H9 (cell line): Measurements from ENCODE around the gene PPAN. TPM values are rescaled to one million over a fixed set of nuclear protein-coding genes. Genes with fewer than 3 reads are reported as not detected.
A peak's percentile ranks its signal among the peaks of the same experiment; 100 is the strongest.

Source experiments
- DNase-seq: peaks from one replicate; pipeline ENCODE4 v3.0.0-alpha.2; 2017
- H2AFZ ChIP-seq: one replicate; pipeline ENCODE4 v1.6.1; 2013; ENCODE audit warnings: mild to moderate bottlenecking, low read length, control low read depth, moderate library complexity
- H2AK5ac ChIP-seq: 2 replicates; pipeline ENCODE4 v1.6.1; 2013; ENCODE audit warnings: low read length, control low read depth, mixed read lengths; ENCODE audit not compliant: insufficient read length
- H2BK120ac ChIP-seq: one replicate; pipeline ENCODE4 v1.6.1; 2013; ENCODE audit warnings: low read depth, mild to moderate bottlenecking, low read length, control low read depth, inconsistent platforms; ENCODE audit not compliant: poor library complexity, severe bottlenecking
- H2BK12ac ChIP-seq: 2 replicates; pipeline ENCODE4 v1.6.1; 2013; ENCODE audit warnings: low read length, control low read depth, mixed read lengths, low read depth; ENCODE audit not compliant: insufficient read length
- H2BK15ac ChIP-seq: 2 replicates; pipeline ENCODE4 v1.6.1; 2013; ENCODE audit warnings: low read depth, low read length, control low read depth
- H2BK20ac ChIP-seq: one replicate; pipeline ENCODE4 v1.6.1; 2013; ENCODE audit warnings: low read depth, mild to moderate bottlenecking, low read length, control low read depth, inconsistent platforms; ENCODE audit not compliant: poor library complexity, severe bottlenecking
- H2BK5ac ChIP-seq: 2 replicates; pipeline ENCODE4 v1.6.1; 2013; ENCODE audit warnings: low read length, control low read depth, mixed read lengths; ENCODE audit not compliant: insufficient read length
- H3K14ac ChIP-seq: 2 replicates; pipeline ENCODE4 v1.6.1; 2013; ENCODE audit warnings: low read length, control low read depth; ENCODE audit not compliant: insufficient read depth
- H3K18ac ChIP-seq: 2 replicates; pipeline ENCODE4 v1.6.1; 2013; ENCODE audit warnings: low read depth, mild to moderate bottlenecking, mixed read lengths, low read length, control low read depth; ENCODE audit not compliant: insufficient read length
- H3K23ac ChIP-seq: 2 replicates; pipeline ENCODE4 v1.6.1; 2013; ENCODE audit warnings: low read length, control low read depth, mixed read lengths, low read depth; ENCODE audit not compliant: insufficient read length
- H3K23me2 ChIP-seq: 2 replicates; pipeline ENCODE4 v1.6.1; 2013; ENCODE audit warnings: low read depth, mild to moderate bottlenecking, mixed read lengths, low read length, control low read depth; ENCODE audit not compliant: insufficient read length, poor library complexity, severe bottlenecking
- H3K27ac ChIP-seq: 2 replicates; pipeline ENCODE4 v1.5.1; 2013; ENCODE audit warnings: low read length, control low read depth, mixed read lengths, low read depth; ENCODE audit not compliant: insufficient read length
- H3K27me3 ChIP-seq: 2 replicates; pipeline ENCODE4 v1.6.1; 2013; ENCODE audit warnings: low read length, control low read depth, inconsistent platforms; ENCODE audit not compliant: insufficient read depth
- H3K4ac ChIP-seq: 2 replicates; pipeline ENCODE4 v1.6.1; 2013; ENCODE audit warnings: low read depth, mild to moderate bottlenecking, control low read depth, inconsistent platforms, low read length, moderate library complexity
- H3K4me1 ChIP-seq: 2 replicates; pipeline ENCODE4 v1.6.1; 2013; ENCODE audit warnings: low read length, control low read depth, inconsistent platforms; ENCODE audit not compliant: insufficient read depth
- H3K4me2 ChIP-seq: 2 replicates; pipeline ENCODE4 v1.6.1; 2013; ENCODE audit warnings: low read length, control low read depth, mixed read lengths; ENCODE audit not compliant: insufficient read length, insufficient read depth
- H3K56ac ChIP-seq: 2 replicates; pipeline ENCODE4 v1.6.1; 2013; ENCODE audit warnings: low read depth, mild to moderate bottlenecking, mixed read lengths, low read length, control low read depth; ENCODE audit not compliant: insufficient read length
- H3K79me1 ChIP-seq: 2 replicates; pipeline ENCODE4 v1.6.1; 2013; ENCODE audit warnings: low read depth, mild to moderate bottlenecking, moderate library complexity, low read length, control low read depth, inconsistent platforms; ENCODE audit not compliant: insufficient read depth, poor library complexity, severe bottlenecking
- H3K79me2 ChIP-seq: 2 replicates; pipeline ENCODE4 v1.6.1; 2013; ENCODE audit warnings: low read length, control low read depth, inconsistent platforms; ENCODE audit not compliant: insufficient read depth
- H3K9ac ChIP-seq: 2 replicates; pipeline ENCODE4 v1.6.1; 2013; ENCODE audit warnings: low read length, control low read depth, mixed read lengths; ENCODE audit not compliant: insufficient read length; ENCODE audit errors: extremely low read depth
- H3K9me3 ChIP-seq: one replicate; pipeline ENCODE4 v1.6.1; 2013; ENCODE audit warnings: low read depth, low read length, inconsistent platforms; ENCODE audit not compliant: control insufficient read depth
- H3T11ph ChIP-seq: one replicate; pipeline ENCODE4 v1.6.1; 2013; ENCODE audit warnings: mild to moderate bottlenecking, low read length, control low read depth, inconsistent platforms
- H4K20me1 ChIP-seq: one replicate; pipeline ENCODE4 v1.6.1; 2013; ENCODE audit not compliant: control insufficient read depth, insufficient read length, insufficient read depth
- H4K5ac ChIP-seq: 2 replicates; pipeline ENCODE4 v1.6.1; 2013; ENCODE audit warnings: low read depth, mild to moderate bottlenecking, mixed read lengths, low read length, control low read depth; ENCODE audit not compliant: insufficient read length
- H4K8ac ChIP-seq: replicated peaks from 2 replicates; pipeline ENCODE4 v1.6.1; 2013; ENCODE audit warnings: low read length, control low read depth, mixed read lengths, low read depth; ENCODE audit not compliant: insufficient read length
- H4K91ac ChIP-seq: 2 replicates; pipeline ENCODE4 v1.6.1; 2013; ENCODE audit warnings: low read depth, mild to moderate bottlenecking, moderate library complexity, mixed read lengths, low read length, control low read depth; ENCODE audit not compliant: insufficient read length
- H3K27ac Mint-ChIP-seq, 3 experiments: 2 replicates in 2 of 3; 3 replicates in 1 of 3; pipeline ENCODE4 v1.8.0; 2020 to 2021; ENCODE audit warnings: mixed read lengths in 3 of 3, mild to moderate bottlenecking in 1 of 3, moderate library complexity in 1 of 3
- H3K27me3 Mint-ChIP-seq: 2 replicates; pipeline ENCODE4 v1.8.0; 2021; ENCODE audit warnings: low read depth, mild to moderate bottlenecking, moderate library complexity, mixed read lengths
- H3K36me3 Mint-ChIP-seq, 3 experiments: 2 replicates in 2 of 3; 3 replicates in 1 of 3; pipeline ENCODE4 v1.8.0; 2020 to 2021; ENCODE audit warnings: low read depth in 3 of 3, mixed read lengths in 3 of 3; ENCODE audit not compliant: insufficient read depth in 1 of 3
- H3K4me1 Mint-ChIP-seq, 2 experiments: 2 replicates each; pipeline ENCODE4 v1.8.0; 2020; ENCODE audit warnings: mixed read lengths in 2 of 2
- H3K4me3 Mint-ChIP-seq, 2 experiments: 2 replicates in 1 of 2; 3 replicates in 1 of 2; pipeline ENCODE4 v1.8.0; 2020 to 2021; ENCODE audit warnings: mild to moderate bottlenecking in 2 of 2, mixed read lengths in 2 of 2, moderate library complexity in 1 of 2
- H3K9me3 Mint-ChIP-seq, 2 experiments: 2 replicates in 1 of 2; 3 replicates in 1 of 2; pipeline ENCODE4 v1.8.0; 2020; ENCODE audit warnings: mild to moderate bottlenecking in 2 of 2, mixed read lengths in 2 of 2, moderate library complexity in 1 of 2
- WGBS: extraction: QIAGEN DNeasy Blood & Tissue Kit; methylation state at CpG from one replicate; pipeline ENCODE4 v1.1.7; 2013; ENCODE audit warnings: missing lambda C conversion rate, low lambda C conversion rate, mixed read lengths; ENCODE audit not compliant: insufficient read length; ENCODE audit errors: extremely low coverage; 5-methylcytosine and 5-hydroxymethylcytosine counted together
- total RNA-seq: library from RNA; stranded (reverse); gene quantifications from 2 replicates; pipeline ENCODE4 v1.2.1, GENCODE V29; 2021
- TF ChIP-seq, protein P1 (sequence below): fragments of 200-600 bp; sonication (generic); conservative IDR thresholded peaks from 3 replicates; pipeline ENCODE4 v1.8.0; 2021; ENCODE audit warnings: antibody characterized with exemption, mild to moderate bottlenecking

PPAN gene
- total RNA-seq, 1 experiment from 2014 or later: 157 TPM

- no peak overlapping the region for H2AK5ac ChIP-seq
- WGBS: no CpG with 5 or more reads among the region's 10 CpGs
- H3K79me1 ChIP-seq: no peaks in the 10 kb centered on the region
Measured at GRCh38 chr19:10107254-10107653, 1.1 kb downstream of the PPAN start.

More at GRCh38 chr19:10107254-10107653, 1.1 kb downstream of the PPAN start:
- Mint-ChIP-seq H3K27me3 (no peaks in the 10 kb centered on the region; the same call in 1 of the 2 replicates), H3K4me3 (peak overlapping the region; percentile 90 to 94), H3K4me1 (peaks cover 4 to 16% of the 10 kb centered on the region in 2 experiments; a peak in 3 of 4 replicates), H3K9me3 (no peaks in the 10 kb centered on the region; a peak in 1 of 5 replicates), H3K36me3 (peaks cover 33 to 52% (median 49%) of the 10 kb centered on the region in 3 experiments), H3K27ac (peak overlapping the region; percentile 37 to 96 (median 91); a peak in 3 of 7 replicates)
- DNase-seq: no peak
- no peak overlapping the region for H2BK120ac ChIP-seq
- H3K4me2 ChIP-seq: peak overlapping the region; percentile 88
- H4K5ac ChIP-seq: no peak overlapping the region
- H3K9me3 ChIP-seq: no peaks in the 10 kb centered on the region
- no peaks in the 10 kb centered on the region for H4K20me1 ChIP-seq
- H3K23me2 ChIP-seq: peaks cover 7% of the 10 kb centered on the region
- H3K56ac ChIP-seq: no peak overlapping the region
- H3K79me2 ChIP-seq: peaks cover 7% of the 10 kb centered on the region; the same call in 1 of the 2 replicates
- H3T11ph ChIP-seq: no peak overlapping the region
- no peaks in the 10 kb centered on the region; the same call in 1 of the 2 replicates for H3K4me1 ChIP-seq
- H2AFZ ChIP-seq: no peak overlapping the region
- no peak overlapping the region for H2BK5ac ChIP-seq
- H3K23ac ChIP-seq: no peak overlapping the region
- H2BK15ac ChIP-seq: no peak overlapping the region
- no peak overlapping the region for H4K8ac ChIP-seq
- no peak overlapping the region for H3K14ac ChIP-seq
- H4K91ac ChIP-seq: no peak overlapping the region
- no peak overlapping the region for H2BK12ac ChIP-seq
- H3K4ac ChIP-seq: no peak overlapping the region
- H3K27me3 ChIP-seq: no peaks in the 10 kb centered on the region
- no peak overlapping the region for H3K18ac ChIP-seq
- TF ChIP-seq, protein P1, sequence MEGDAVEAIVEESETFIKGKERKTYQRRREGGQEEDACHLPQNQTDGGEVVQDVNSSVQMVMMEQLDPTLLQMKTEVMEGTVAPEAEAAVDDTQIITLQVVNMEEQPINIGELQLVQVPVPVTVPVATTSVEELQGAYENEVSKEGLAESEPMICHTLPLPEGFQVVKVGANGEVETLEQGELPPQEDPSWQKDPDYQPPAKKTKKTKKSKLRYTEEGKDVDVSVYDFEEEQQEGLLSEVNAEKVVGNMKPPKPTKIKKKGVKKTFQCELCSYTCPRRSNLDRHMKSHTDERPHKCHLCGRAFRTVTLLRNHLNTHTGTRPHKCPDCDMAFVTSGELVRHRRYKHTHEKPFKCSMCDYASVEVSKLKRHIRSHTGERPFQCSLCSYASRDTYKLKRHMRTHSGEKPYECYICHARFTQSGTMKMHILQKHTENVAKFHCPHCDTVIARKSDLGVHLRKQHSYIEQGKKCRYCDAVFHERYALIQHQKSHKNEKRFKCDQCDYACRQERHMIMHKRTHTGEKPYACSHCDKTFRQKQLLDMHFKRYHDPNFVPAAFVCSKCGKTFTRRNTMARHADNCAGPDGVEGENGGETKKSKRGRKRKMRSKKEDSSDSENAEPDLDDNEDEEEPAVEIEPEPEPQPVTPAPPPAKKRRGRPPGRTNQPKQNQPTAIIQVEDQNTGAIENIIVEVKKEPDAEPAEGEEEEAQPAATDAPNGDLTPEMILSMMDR: no peak
- H2BK20ac ChIP-seq: no peak overlapping the region
- H3K9ac ChIP-seq: peak overlapping the region; percentile 59
- no peak overlapping the region for H3K27ac ChIP-seq
